ENCODE measurements around the gene MCCC1. TPM values are rescaled to one million over a fixed set of nuclear protein-coding genes. Genes with fewer than 3 reads are reported as not detected.
"Not testable (repeated sequence)": the region's sequence is repeated elsewhere in the genome, so short reads cannot be mapped to it uniquely, and the experiment has no call there.

The MCCC1 gene
- total and polyA plus RNA-seq, 3 donors from 2014 or later, result 22.7 to 37.8 (median 35.9) TPM

DNA sequence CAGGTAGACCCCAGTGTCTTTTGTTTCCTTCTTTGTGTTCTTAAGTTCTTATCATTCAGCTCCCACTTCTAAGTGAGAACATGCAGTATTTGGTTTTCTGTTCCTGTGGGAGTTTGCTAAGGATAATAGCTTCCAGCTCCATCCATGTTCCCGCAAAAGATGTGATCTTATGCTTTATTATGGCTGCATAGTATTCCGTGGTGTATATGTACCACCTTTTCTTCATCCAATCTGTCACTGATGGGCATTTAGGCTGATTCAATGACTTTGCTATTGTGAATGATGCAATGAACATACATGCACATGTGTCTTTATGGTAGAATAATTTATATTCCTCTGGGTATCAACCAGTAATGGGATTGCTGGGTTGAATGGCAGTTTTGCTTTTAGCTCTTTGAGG is 24.4 kb downstream of the MCCC1 start:
- Histone ChIP-seq H3K4me1 (no peaks in the 10 kb centered on the region), H3K27ac (no peak overlapping the region), H3K27me3 (no peaks in the 10 kb centered on the region), H3K36me3 (ENCODE audit: low read depth, missing control alignments) (no peaks in the 10 kb centered on the region), H3K9me3 (no peaks in the 10 kb centered on the region), H3K4me3 (no peak overlapping the region)
- DNase-seq, result no peak
- TF ChIP-seq POLR2A (IDR thresholded peaks at IDR 0.05), result no peak
- TF ChIP-seq, protein P1, sequence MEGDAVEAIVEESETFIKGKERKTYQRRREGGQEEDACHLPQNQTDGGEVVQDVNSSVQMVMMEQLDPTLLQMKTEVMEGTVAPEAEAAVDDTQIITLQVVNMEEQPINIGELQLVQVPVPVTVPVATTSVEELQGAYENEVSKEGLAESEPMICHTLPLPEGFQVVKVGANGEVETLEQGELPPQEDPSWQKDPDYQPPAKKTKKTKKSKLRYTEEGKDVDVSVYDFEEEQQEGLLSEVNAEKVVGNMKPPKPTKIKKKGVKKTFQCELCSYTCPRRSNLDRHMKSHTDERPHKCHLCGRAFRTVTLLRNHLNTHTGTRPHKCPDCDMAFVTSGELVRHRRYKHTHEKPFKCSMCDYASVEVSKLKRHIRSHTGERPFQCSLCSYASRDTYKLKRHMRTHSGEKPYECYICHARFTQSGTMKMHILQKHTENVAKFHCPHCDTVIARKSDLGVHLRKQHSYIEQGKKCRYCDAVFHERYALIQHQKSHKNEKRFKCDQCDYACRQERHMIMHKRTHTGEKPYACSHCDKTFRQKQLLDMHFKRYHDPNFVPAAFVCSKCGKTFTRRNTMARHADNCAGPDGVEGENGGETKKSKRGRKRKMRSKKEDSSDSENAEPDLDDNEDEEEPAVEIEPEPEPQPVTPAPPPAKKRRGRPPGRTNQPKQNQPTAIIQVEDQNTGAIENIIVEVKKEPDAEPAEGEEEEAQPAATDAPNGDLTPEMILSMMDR (IDR thresholded peaks at IDR 0.05), result no peak
- intact Hi-C loops (cut with DNase I; ENCODE audit: low total_unique reads), result no loop called here
- 95 to 97% methylated on average over 2 of the region's 2 CpGs for WGBS, 2 donors

- H3K4me1 ChIP-seq, result no peaks in the 10 kb centered on the region
- H3K9me3 ChIP-seq, result no peaks in the 10 kb centered on the region
- no peaks in the 10 kb centered on the region for H3K36me3 ChIP-seq (ENCODE audit: low read depth, missing control alignments)
- no peak for DNase-seq
- TF ChIP-seq POLR2A (IDR thresholded peaks at IDR 0.05), result no peak
- TF ChIP-seq, protein P1 (IDR thresholded peaks at IDR 0.05), result no peak
- intact Hi-C loops (cut with DNase I; ENCODE audit: low total_unique reads), result no loop called here
- H3K27me3 ChIP-seq, result no peaks in the 10 kb centered on the region
- H3K27ac ChIP-seq, result no peak overlapping the region
- H3K4me3 ChIP-seq, result no peak overlapping the region
- WGBS, 2 donors, result 58 to 79% methylated on average over 3 of the region's 3 CpGs
Observed at GRCh38 chr3:183074261-183074660, 25.0 kb downstream of the MCCC1 start.

- intact Hi-C loops (cut with DNase I; ENCODE audit: low total_unique reads), result no loop called here
- no peaks in the 10 kb centered on the region for H3K27me3 ChIP-seq
- TF ChIP-seq, protein P1 (IDR thresholded peaks at IDR 0.05), result no peak
- no peak for TF ChIP-seq POLR2A (IDR thresholded peaks at IDR 0.05)
- WGBS, 2 donors, result 78 to 79% methylated on average over 5 of the region's 5 CpGs
- H3K9me3 ChIP-seq, result no peaks in the 10 kb centered on the region
- H3K27ac ChIP-seq, result no peak overlapping the region
- H3K4me1 ChIP-seq, result no peaks in the 10 kb centered on the region
- no peak overlapping the region for H3K4me3 ChIP-seq
- H3K36me3 ChIP-seq (ENCODE audit: low read depth, missing control alignments), result no peaks in the 10 kb centered on the region
- DNase-seq, result no peak
Observed at GRCh38 chr3:183073839-183074238, 25.5 kb downstream of the MCCC1 start.

DNA sequence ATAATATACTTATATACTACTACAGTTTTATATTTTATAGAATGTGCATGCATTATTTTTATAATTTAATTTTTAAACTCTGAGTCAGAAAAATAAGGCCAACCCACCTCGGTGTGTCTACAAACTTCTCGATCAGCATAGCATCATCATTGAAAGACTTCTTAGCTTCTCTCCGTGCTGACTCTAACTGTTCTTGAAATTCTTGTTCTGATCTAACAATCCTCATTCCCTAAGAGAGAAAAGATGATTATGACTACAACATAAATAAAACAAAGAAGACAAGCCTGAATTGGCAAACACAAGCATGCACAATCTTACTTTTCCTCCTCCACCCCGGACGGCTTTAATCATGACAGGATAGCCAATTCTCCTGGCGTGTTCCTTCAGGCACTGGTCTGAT is 28.4 kb downstream of the MCCC1 start:
- Histone ChIP-seq H3K27me3 (no peaks in the 10 kb centered on the region), H3K4me3 (no peak overlapping the region), H3K36me3 (ENCODE audit: low read depth, missing control alignments) (no peaks in the 10 kb centered on the region), H3K9me3 (no peaks in the 10 kb centered on the region), H3K4me1 (no peaks in the 10 kb centered on the region), H3K27ac (no peak overlapping the region)
- DNase-seq, result no peak
- 93% methylated on average over 6 of the region's 6 CpGs for WGBS, 2 donors
- TF ChIP-seq, protein P1 (IDR thresholded peaks at IDR 0.05), result no peak
- no peak for TF ChIP-seq POLR2A (IDR thresholded peaks at IDR 0.05)
- intact Hi-C loops (cut with DNase I; ENCODE audit: low total_unique reads), result no loop called here

GRCh38 chr3:183069086-183069485 is 30.2 kb downstream of the MCCC1 start:
- H3K27me3 ChIP-seq, result no peaks in the 10 kb centered on the region
- no peaks in the 10 kb centered on the region for H3K36me3 ChIP-seq (ENCODE audit: low read depth, missing control alignments)
- no peaks in the 10 kb centered on the region for H3K4me1 ChIP-seq
- H3K4me3 ChIP-seq, result no peak overlapping the region
- no peak overlapping the region for H3K27ac ChIP-seq
- intact Hi-C loops (cut with DNase I; ENCODE audit: low total_unique reads), result no loop called here
- DNase-seq, result no peak
- TF ChIP-seq, protein P1 (IDR thresholded peaks at IDR 0.05), result no peak
- no peak for TF ChIP-seq POLR2A (IDR thresholded peaks at IDR 0.05)
- no peaks in the 10 kb centered on the region for H3K9me3 ChIP-seq
- 0% methylated on average over 1 of the region's 1 CpG for WGBS, 2 donors

GRCh38 chr3:183066891-183067290 is 32.4 kb downstream of the MCCC1 start:
- H3K4me1 ChIP-seq; H3K27ac ChIP-seq; intact Hi-C loops (cut with DNase I; ENCODE audit: low total_unique reads); H3K4me3 ChIP-seq; H3K9me3 ChIP-seq; H3K27me3 ChIP-seq; DNase-seq; H3K36me3 ChIP-seq (ENCODE audit: low read depth, missing control alignments): not testable (repeated sequence)
- 95 to 100% methylated on average over 2 of the region's 2 CpGs for WGBS, 2 donors
